Hepatocyte (in vitro differentiated cells): ENCODE measurements around the gene NUP62CL.

ENCODE experiments used
- EZH2 ChIP-seq: fragments of 200-600 bp; sonication (generic); IDR thresholded peaks from 2 replicates; pipeline ENCODE4 v1.6.1; 2016; ENCODE audit warnings: antibody characterized with exemption, mild to moderate bottlenecking, borderline replicate concordance
- TF ChIP-seq, protein P1 (sequence below): fragments of 200-600 bp; sonication (generic); IDR thresholded peaks from 2 replicates; pipeline ENCODE4 v1.5.1; 2016; ENCODE audit warnings: antibody characterized with exemption, mild to moderate bottlenecking; ENCODE audit not compliant: poor library complexity

DNA sequence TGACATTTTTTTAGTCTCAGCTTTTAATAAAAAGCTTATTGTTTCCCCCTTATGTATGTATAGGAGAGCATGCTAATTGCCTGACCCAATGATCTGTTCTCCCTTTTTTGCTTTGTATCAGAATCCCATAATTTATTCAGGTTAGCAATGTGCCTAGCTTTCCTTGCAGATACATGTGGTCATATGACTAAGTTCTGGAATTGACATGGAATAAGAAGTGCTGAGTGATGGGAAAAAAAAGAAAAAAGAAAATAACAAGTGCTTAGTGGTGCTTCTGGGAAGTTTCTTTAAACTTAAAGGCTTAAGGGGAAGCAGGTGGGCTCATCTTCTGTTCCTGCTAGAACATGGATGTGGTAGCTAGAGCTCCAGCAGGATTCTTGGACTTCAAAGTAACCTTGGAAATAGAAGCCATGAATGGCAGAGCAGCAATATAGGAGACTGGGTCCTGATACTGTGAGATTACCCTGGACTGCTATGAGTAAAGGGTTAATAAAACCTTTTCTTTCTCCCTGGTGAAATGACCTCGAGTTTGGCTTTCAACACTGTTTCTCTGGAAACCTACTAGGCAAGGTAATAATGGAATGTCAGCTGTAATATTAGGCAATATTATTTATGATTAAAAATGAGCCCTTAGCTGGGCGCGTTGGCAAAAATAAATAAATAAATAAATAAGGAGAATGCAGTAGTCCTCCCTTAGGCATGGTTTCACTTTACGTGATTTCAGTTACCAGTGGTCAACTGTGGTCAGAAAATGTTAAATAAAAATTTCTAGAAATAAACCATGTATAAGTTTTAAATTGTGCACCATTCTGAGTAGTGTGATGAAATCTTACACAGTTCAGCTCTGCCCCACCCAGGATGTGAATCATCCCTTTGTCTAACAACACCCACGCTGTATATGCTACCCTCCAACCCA is 70.9 kb downstream of the NUP62CL start:
- TF ChIP-seq, protein P1, sequence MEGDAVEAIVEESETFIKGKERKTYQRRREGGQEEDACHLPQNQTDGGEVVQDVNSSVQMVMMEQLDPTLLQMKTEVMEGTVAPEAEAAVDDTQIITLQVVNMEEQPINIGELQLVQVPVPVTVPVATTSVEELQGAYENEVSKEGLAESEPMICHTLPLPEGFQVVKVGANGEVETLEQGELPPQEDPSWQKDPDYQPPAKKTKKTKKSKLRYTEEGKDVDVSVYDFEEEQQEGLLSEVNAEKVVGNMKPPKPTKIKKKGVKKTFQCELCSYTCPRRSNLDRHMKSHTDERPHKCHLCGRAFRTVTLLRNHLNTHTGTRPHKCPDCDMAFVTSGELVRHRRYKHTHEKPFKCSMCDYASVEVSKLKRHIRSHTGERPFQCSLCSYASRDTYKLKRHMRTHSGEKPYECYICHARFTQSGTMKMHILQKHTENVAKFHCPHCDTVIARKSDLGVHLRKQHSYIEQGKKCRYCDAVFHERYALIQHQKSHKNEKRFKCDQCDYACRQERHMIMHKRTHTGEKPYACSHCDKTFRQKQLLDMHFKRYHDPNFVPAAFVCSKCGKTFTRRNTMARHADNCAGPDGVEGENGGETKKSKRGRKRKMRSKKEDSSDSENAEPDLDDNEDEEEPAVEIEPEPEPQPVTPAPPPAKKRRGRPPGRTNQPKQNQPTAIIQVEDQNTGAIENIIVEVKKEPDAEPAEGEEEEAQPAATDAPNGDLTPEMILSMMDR: no peak
- no peak for TF ChIP-seq EZH2
